Progenitor cell of endocrine pancreas (in vitro differentiated cells): ENCODE results near the gene PROS1. TPM values are rescaled to one million over a fixed set of nuclear protein-coding genes. Genes with fewer than 3 reads are reported as not detected.
"Not testable (repeated sequence)": the region's sequence is repeated elsewhere in the genome, so short reads cannot be mapped to it uniquely, and the experiment has no call there.

Source experiments
- DNase-seq: peaks from one replicate; pipeline ENCODE4 v3.0.0; 2021; ENCODE audit warnings: low spot score; ENCODE audit not compliant: unreplicated experiment
- H3K27ac Mint-ChIP-seq: 2 replicates; pipeline ENCODE4 v1.8.0; 2021; ENCODE audit warnings: mild to moderate bottlenecking, moderate library complexity, mixed read lengths
- H3K27me3 Mint-ChIP-seq: 2 replicates; pipeline ENCODE4 v1.8.0; 2021; ENCODE audit warnings: mixed read lengths
- H3K36me3 Mint-ChIP-seq: 2 replicates; pipeline ENCODE4 v1.8.0; 2022; ENCODE audit warnings: mixed read lengths; ENCODE audit not compliant: insufficient read depth
- H3K4me1 Mint-ChIP-seq: 2 replicates; pipeline ENCODE4 v1.8.0; 2021; ENCODE audit warnings: low read depth, mixed read lengths
- H3K4me3 Mint-ChIP-seq: 2 replicates; pipeline ENCODE4 v1.8.0; 2021; ENCODE audit warnings: low read depth, mild to moderate bottlenecking, moderate library complexity, mixed read lengths
- H3K9me3 Mint-ChIP-seq: 2 replicates; pipeline ENCODE4 v1.8.0; 2021; ENCODE audit warnings: low read depth, mixed read lengths
- total RNA-seq: library from RNA; stranded (reverse); gene quantifications from 2 replicates; pipeline ENCODE4 v1.2.1, GENCODE V29; 2021
- TF ChIP-seq, protein P1 (sequence below): fragments of 200-600 bp; sonication (generic); IDR thresholded peaks from one replicate; pipeline ENCODE4 v1.5.0; 2021; ENCODE audit warnings: antibody characterized with exemption, mild to moderate bottlenecking; ENCODE audit not compliant: unreplicated experiment

PROS1 gene
- total RNA-seq, 1 donor from 2014 or later: 9.4 TPM

DNA sequence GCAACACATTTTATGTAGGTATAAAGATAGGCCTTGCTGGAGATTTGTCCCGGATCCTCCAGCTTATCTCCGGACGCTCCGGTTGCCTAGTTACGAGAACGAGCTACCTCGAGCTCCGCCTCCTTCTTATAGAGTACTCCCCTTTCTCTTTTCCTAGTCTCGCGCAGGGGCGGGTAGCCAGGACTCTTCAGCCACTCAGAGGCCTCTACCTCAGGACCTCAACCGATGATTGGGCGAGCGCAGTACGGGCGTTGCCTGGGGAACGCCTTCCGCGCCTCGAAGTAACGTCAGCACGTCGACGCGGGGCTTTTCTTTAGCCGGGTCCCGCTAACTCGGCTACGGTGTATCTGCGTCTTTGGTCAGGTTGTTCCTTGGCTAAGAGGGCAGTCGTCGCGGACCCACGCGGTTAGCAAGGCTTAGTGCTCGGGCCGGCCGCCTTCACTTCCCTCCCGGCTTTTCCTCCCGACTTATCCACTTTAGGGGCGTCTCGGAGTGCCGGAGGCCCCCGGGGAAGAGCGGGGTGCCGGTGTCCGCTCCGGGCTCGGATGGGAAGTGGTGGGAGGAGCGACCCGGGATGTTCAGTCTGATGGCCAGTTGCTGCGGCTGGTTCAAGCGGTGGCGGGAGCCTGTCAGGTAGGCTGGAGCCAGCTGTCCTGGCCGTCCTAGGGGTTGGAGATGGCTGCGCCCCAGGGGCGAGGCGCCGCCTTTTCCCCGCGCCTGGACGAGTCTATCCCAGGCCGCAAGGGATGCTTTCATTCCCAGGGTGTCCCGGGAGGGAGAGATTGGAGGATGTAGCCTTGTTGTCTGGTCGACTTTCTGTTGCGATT is 6.4 kb upstream of the PROS1 start, which contains the start of gene ARL13B:
Gene ARL13B (plus strand): TSS at position 306 of the 827 bp plus-strand sequence. CDS start 269 bp downstream, at position 575.
- TF ChIP-seq, protein P1, sequence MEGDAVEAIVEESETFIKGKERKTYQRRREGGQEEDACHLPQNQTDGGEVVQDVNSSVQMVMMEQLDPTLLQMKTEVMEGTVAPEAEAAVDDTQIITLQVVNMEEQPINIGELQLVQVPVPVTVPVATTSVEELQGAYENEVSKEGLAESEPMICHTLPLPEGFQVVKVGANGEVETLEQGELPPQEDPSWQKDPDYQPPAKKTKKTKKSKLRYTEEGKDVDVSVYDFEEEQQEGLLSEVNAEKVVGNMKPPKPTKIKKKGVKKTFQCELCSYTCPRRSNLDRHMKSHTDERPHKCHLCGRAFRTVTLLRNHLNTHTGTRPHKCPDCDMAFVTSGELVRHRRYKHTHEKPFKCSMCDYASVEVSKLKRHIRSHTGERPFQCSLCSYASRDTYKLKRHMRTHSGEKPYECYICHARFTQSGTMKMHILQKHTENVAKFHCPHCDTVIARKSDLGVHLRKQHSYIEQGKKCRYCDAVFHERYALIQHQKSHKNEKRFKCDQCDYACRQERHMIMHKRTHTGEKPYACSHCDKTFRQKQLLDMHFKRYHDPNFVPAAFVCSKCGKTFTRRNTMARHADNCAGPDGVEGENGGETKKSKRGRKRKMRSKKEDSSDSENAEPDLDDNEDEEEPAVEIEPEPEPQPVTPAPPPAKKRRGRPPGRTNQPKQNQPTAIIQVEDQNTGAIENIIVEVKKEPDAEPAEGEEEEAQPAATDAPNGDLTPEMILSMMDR: no peak
- Mint-ChIP-seq H3K27me3 (no peaks in the 10 kb centered on the region), H3K4me1 (peaks cover 15% of the 10 kb centered on the region), H3K4me3 (peak within 1 kb of the TSS; percentile 87), H3K27ac (peak within 1 kb of the TSS; percentile 75), H3K9me3 (no peaks in the 10 kb centered on the region), H3K36me3 (no peaks in the 10 kb centered on the region)
- DNase-seq: peak; percentile 80

DNA sequence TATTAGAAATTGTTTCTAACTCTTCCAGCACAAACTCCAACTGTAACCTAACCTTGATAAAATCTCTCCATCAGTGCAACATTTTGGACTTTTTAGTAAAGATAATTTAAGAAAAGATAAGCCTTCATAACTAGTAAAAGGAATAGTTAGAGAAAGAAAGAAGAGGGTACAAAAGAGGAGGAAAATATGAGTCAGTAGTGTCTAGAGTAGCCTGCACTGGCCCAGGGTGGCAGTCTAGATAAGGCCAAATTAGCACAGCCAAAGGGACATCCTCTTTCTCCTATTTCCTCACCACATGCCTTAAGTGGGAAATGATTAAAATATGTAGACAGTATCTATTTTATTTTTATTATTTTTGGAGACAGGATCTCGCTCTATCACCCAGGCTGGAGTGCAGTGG is 3.7 kb downstream of the PROS1 start:
- no peak overlapping the region for H3K27ac Mint-ChIP-seq
- TF ChIP-seq, protein P1: no peak
- H3K27me3 Mint-ChIP-seq: no peaks in the 10 kb centered on the region
- H3K4me1 Mint-ChIP-seq: peaks cover 6% of the 10 kb centered on the region
- H3K9me3 Mint-ChIP-seq: peaks cover 3% of the 10 kb centered on the region
- H3K36me3 Mint-ChIP-seq: peaks cover 3% of the 10 kb centered on the region
- no peak overlapping the region for H3K4me3 Mint-ChIP-seq
- no peak for DNase-seq

DNA sequence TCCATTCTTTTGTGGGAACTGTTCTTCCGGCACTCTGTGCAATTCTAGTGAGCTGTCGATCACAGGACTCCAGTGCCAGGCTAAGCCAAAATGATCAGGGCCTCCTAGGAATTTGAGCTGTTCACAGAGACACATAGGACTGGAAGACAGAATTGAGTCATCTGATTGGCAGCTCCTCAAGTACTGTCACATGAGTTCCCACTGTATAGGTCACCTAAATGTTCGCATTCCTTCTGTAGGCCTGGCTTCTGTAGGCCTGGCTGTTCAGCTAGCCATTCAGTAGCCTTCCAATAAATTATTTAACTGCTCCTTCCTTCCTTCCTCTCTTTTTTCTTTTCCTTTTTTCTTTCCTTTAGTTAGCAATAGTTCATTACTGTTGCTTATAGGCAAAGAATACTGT is 4.3 kb downstream of the PROS1 start:
- Mint-ChIP-seq H3K27ac (no peak overlapping the region), H3K4me1 (peaks cover 6% of the 10 kb centered on the region), H3K4me3 (no peak overlapping the region), H3K9me3 (peaks cover 7% of the 10 kb centered on the region), H3K27me3 (no peaks in the 10 kb centered on the region), H3K36me3 (peaks cover 5% of the 10 kb centered on the region)
- TF ChIP-seq, protein P1: no peak
- no peak for DNase-seq

DNA sequence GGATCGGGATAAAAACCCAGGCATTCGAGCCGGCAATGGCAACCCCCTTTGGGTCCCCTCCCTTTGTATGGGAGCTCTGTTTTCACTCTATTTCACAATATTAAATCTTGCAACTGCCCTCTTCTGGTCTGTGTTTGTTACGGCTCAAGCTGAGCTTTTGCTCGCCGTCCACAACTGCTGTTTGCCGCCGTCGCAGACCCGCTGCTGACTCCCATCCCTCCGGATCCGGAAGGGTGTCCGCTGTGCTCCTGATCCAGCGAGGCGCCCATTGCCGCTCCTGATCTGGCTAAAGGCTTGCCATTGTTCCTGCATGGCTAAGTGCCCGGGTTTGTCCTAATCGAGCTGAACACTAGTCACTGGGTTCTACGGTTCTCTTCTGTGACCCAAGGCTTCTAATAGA is 8.6 kb downstream of the PROS1 start:
- not testable (repeated sequence) for H3K27ac Mint-ChIP-seq, H3K4me3 Mint-ChIP-seq, H3K27me3 Mint-ChIP-seq, DNase-seq, H3K36me3 Mint-ChIP-seq, H3K4me1 Mint-ChIP-seq
- peaks cover 15% of the 10 kb centered on the region for H3K9me3 Mint-ChIP-seq

DNA sequence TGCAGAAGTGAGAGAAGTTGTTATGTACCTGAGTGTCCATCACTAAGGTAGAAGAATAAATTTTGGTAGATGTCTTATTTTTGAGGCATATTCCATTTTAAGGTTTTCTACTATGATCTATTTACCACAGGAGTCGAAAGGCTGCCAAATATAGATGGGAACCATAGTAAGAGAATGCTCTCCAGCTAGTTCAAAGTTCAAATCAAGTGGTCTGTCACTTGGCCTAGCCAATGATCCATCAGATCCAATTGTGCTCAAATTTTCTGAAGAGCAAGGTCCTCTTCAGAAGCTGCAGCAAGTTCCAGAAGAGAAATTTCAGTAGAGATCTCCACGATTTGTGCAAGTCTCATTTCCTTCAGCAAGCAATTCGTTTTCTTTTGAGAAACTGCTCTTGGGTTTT is 10.9 kb downstream of the PROS1 start:
- peaks cover 2% of the 10 kb centered on the region for H3K4me1 Mint-ChIP-seq
- no peak overlapping the region for H3K27ac Mint-ChIP-seq
- no peak overlapping the region for H3K4me3 Mint-ChIP-seq
- H3K9me3 Mint-ChIP-seq: peaks cover 15% of the 10 kb centered on the region
- TF ChIP-seq, protein P1: no peak
- H3K36me3 Mint-ChIP-seq: peaks cover 9% of the 10 kb centered on the region
- no peak for DNase-seq
- H3K27me3 Mint-ChIP-seq: no peaks in the 10 kb centered on the region

DNA sequence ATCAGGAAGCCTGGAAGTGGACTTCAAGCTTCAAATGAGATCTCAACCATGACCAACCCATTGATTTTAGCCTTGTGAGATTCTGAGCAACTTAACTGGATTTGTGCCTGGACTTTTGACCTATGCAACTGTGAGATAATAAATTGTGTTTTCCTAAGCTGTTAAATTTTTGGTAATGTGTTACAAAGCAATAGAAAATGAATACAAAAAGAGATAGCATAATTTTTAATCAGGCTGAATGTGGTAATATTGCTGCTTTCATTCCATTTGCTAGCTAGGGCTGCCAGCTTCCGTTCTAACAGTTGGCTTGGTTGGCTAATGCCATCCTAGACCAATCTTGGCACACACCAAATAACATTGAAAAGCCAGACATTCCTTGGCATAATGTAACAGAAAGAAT is 12.2 kb downstream of the PROS1 start:
- Mint-ChIP-seq H3K36me3 (peaks cover 12% of the 10 kb centered on the region), H3K27ac (no peak overlapping the region), H3K27me3 (no peaks in the 10 kb centered on the region), H3K9me3 (peaks cover 18% of the 10 kb centered on the region), H3K4me3 (no peak overlapping the region), H3K4me1 (peaks cover 2% of the 10 kb centered on the region)
- TF ChIP-seq, protein P1: no peak
- no peak for DNase-seq
